ENCODE measurements around the gene NECTIN1.

DNA sequence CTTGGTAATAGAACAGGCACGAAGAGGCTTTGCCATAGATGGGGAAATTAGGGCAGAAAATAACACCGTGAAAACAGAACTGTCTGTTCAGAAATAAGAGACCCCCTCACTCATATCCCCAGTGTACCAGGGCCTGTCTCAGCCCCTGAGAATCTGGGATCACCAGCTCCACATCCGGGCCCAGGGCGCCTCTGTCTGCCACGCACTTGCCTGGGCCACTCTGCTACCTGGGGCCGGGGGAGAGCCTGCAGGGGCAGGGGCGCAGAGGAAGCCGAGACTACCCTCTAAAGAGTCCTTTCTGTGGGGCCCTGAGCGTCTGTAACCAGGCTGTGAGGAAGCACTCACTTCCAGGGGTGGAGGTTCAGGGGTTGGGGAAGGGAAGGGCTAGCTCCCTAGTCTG, 19.8 kb downstream of the NECTIN1 start:
- TF ChIP-seq, protein P1, sequence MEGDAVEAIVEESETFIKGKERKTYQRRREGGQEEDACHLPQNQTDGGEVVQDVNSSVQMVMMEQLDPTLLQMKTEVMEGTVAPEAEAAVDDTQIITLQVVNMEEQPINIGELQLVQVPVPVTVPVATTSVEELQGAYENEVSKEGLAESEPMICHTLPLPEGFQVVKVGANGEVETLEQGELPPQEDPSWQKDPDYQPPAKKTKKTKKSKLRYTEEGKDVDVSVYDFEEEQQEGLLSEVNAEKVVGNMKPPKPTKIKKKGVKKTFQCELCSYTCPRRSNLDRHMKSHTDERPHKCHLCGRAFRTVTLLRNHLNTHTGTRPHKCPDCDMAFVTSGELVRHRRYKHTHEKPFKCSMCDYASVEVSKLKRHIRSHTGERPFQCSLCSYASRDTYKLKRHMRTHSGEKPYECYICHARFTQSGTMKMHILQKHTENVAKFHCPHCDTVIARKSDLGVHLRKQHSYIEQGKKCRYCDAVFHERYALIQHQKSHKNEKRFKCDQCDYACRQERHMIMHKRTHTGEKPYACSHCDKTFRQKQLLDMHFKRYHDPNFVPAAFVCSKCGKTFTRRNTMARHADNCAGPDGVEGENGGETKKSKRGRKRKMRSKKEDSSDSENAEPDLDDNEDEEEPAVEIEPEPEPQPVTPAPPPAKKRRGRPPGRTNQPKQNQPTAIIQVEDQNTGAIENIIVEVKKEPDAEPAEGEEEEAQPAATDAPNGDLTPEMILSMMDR (IDR thresholded peaks at IDR 0.05 in 2 of 3, conservative IDR thresholded peaks at IDR 0.05 in 1 of 3; ENCODE audit: borderline replicate concordance in 1 of 3, insufficient read depth in 1 of 3, low read depth in 2 of 3, low read length in 2 of 3) = no peak
- TF ChIP-seq CEBPB (IDR thresholded peaks at IDR 0.05; ENCODE audit: low read depth) (no peak), POLR2A (IDR thresholded peaks at IDR 0.05; ENCODE audit: borderline replicate concordance, extremely low read depth, insufficient read depth, insufficient read length) (no peak), TCF7L2 (IDR thresholded peaks at IDR 0.05; ENCODE audit: borderline replicate concordance, extremely low read depth, insufficient read depth, insufficient read length) (no peak), SRF (IDR thresholded peaks at IDR 0.05; ENCODE audit: low read depth) (no peak), YY1 (IDR thresholded peaks at IDR 0.05; ENCODE audit: extremely low read depth, insufficient replicate concordance, low read depth, low read length) (no peak), EGR1 (IDR thresholded peaks at IDR 0.05; ENCODE audit: low read depth) (no peak), EZH2phosphoT487 (IDR thresholded peaks at IDR 0.05; ENCODE audit: borderline replicate concordance) (no peak), EZH2 (IDR thresholded peaks at IDR 0.05) (no peak), ZFX (IDR thresholded peaks at IDR 0.05) (no peak), RAD21 (IDR thresholded peaks at IDR 0.05; ENCODE audit: low read depth) (no peak), FOSL1 (IDR thresholded peaks at IDR 0.05; ENCODE audit: low read depth) (no peak)
- TF ChIP-seq, protein P2, sequence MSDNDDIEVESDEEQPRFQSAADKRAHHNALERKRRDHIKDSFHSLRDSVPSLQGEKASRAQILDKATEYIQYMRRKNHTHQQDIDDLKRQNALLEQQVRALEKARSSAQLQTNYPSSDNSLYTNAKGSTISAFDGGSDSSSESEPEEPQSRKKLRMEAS (IDR thresholded peaks at IDR 0.05) = no peak
- TF ChIP-seq, protein P3, sequence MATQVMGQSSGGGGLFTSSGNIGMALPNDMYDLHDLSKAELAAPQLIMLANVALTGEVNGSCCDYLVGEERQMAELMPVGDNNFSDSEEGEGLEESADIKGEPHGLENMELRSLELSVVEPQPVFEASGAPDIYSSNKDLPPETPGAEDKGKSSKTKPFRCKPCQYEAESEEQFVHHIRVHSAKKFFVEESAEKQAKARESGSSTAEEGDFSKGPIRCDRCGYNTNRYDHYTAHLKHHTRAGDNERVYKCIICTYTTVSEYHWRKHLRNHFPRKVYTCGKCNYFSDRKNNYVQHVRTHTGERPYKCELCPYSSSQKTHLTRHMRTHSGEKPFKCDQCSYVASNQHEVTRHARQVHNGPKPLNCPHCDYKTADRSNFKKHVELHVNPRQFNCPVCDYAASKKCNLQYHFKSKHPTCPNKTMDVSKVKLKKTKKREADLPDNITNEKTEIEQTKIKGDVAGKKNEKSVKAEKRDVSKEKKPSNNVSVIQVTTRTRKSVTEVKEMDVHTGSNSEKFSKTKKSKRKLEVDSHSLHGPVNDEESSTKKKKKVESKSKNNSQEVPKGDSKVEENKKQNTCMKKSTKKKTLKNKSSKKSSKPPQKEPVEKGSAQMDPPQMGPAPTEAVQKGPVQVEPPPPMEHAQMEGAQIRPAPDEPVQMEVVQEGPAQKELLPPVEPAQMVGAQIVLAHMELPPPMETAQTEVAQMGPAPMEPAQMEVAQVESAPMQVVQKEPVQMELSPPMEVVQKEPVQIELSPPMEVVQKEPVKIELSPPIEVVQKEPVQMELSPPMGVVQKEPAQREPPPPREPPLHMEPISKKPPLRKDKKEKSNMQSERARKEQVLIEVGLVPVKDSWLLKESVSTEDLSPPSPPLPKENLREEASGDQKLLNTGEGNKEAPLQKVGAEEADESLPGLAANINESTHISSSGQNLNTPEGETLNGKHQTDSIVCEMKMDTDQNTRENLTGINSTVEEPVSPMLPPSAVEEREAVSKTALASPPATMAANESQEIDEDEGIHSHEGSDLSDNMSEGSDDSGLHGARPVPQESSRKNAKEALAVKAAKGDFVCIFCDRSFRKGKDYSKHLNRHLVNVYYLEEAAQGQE (IDR thresholded peaks at IDR 0.05; ENCODE audit: low read depth) = no peak

Data from HCT116 (cell line).